SK-N-SH treated with all-trans-retinoic acid at 6 μM for 48 hours (cell line): ENCODE data around the gene LPIN1.

ENCODE experiments used
- ATAC-seq: fragments of 200-7000 bp; cut with Tn5 transposase; 3 replicates; pipeline ENCODE4 v1.9.1; 2020; ENCODE audit warnings: mild to moderate bottlenecking, moderate library complexity
- ARNTL ChIP-seq: fragments of 450-650 bp; formaldehyde crosslinking; IDR thresholded peaks from 2 replicates; pipeline ENCODE4 v1.5.0; 2020; ENCODE audit warnings: low read depth, mild to moderate bottlenecking, moderate library complexity, borderline replicate concordance
- BACH2 ChIP-seq: fragments of 250-450 bp; sonication (Bioruptor Pico); IDR thresholded peaks from 2 replicates; pipeline ENCODE4 v1.9.0; 2021; ENCODE audit warnings: mild to moderate bottlenecking, borderline replicate concordance
- CSDC2 ChIP-seq: fragments of 250-450 bp; sonication (Bioruptor Pico); IDR thresholded peaks from 2 replicates; pipeline ENCODE4 v1.5.0; 2020; ENCODE audit warnings: mild to moderate bottlenecking, moderate library complexity
- CSRNP3 ChIP-seq: fragments of 250-450 bp; sonication (Bioruptor Pico); IDR thresholded peaks from 2 replicates; pipeline ENCODE4 v1.5.1; 2021; ENCODE audit warnings: mild to moderate bottlenecking, moderate library complexity
- ESRRG ChIP-seq: fragments of 250-450 bp; sonication (Bioruptor Pico); IDR thresholded peaks from 2 replicates; pipeline ENCODE4 v1.6.1; 2021; ENCODE audit warnings: mild to moderate bottlenecking
- OSR1 ChIP-seq: fragments of 250-450 bp; sonication (Bioruptor Pico); IDR thresholded peaks from 2 replicates; pipeline ENCODE4 v1.8.0; 2022; ENCODE audit warnings: moderate library complexity, mild to moderate bottlenecking, inconsistent platforms
- PATZ1 ChIP-seq: fragments of 250-450 bp; sonication (Bioruptor Pico); IDR thresholded peaks from 2 replicates; pipeline ENCODE4 v1.8.0; 2020; ENCODE audit warnings: mild to moderate bottlenecking, moderate library complexity, borderline replicate concordance
- POU6F1 ChIP-seq: fragments of 250-450 bp; sonication (Bioruptor Pico); IDR thresholded peaks from 2 replicates; pipeline ENCODE4 v1.8.0; 2021; ENCODE audit warnings: low read depth, mild to moderate bottlenecking, moderate library complexity, borderline replicate concordance
- PPARA ChIP-seq: fragments of 250-450 bp; sonication (Bioruptor Pico); IDR thresholded peaks from 2 replicates; pipeline ENCODE4 v1.5.0; 2020; ENCODE audit warnings: mild to moderate bottlenecking, borderline replicate concordance
- RARB ChIP-seq: fragments of 250-450 bp; sonication (Bioruptor Pico); IDR thresholded peaks from 2 replicates; pipeline ENCODE4 v1.8.0; 2021; ENCODE audit warnings: mild to moderate bottlenecking, moderate library complexity
- SNAI2 ChIP-seq: fragments of 250-450 bp; sonication (Bioruptor Pico); IDR thresholded peaks from 2 replicates; pipeline ENCODE4 v1.5.0; 2020; ENCODE audit warnings: mild to moderate bottlenecking, moderate library complexity
- TCF4 ChIP-seq: fragments of 250-450 bp; sonication (Bioruptor Pico); IDR thresholded peaks from 2 replicates; pipeline ENCODE4 v1.8.0; 2021; ENCODE audit warnings: mild to moderate bottlenecking, moderate library complexity, borderline replicate concordance
- ZFP30 ChIP-seq: fragments of 450-650 bp; formaldehyde crosslinking; IDR thresholded peaks from 2 replicates; pipeline ENCODE4 v1.5.0; 2022; ENCODE audit warnings: mild to moderate bottlenecking, moderate library complexity
- ZNF565 ChIP-seq: fragments of 450-650 bp; formaldehyde crosslinking; conservative IDR thresholded peaks from 2 replicates; pipeline ENCODE4 v1.5.0; 2020; ENCODE audit warnings: low read depth, mild to moderate bottlenecking, moderate library complexity
- ZNF70 ChIP-seq: fragments of 450-650 bp; formaldehyde crosslinking; IDR thresholded peaks from 2 replicates; pipeline ENCODE4 v1.5.0; 2020; ENCODE audit warnings: mild to moderate bottlenecking, moderate library complexity
- ZNF8 ChIP-seq: fragments of 450-650 bp; formaldehyde crosslinking; IDR thresholded peaks from 2 replicates; pipeline ENCODE4 v1.5.0; 2020; ENCODE audit warnings: mild to moderate bottlenecking, moderate library complexity

Gene LPIN1

GRCh38 chr2:11709293-11709692 is 37.1 kb upstream of the LPIN1 start:
- ATAC-seq = no peak
- TF ChIP-seq ZNF8 (no peak), OSR1 (no peak), CSRNP3 (no peak), POU6F1 (CRISPR knock-in tag) (no peak), TCF4 (CRISPR knock-in tag) (no peak), RARB (CRISPR knock-in tag) (no peak), PATZ1 (no peak)

- TF ChIP-seq PATZ1 = no peak
- TF ChIP-seq CSDC2 = no peak
- TF ChIP-seq TCF4 (CRISPR knock-in tag) = no peak
- TF ChIP-seq ZFP30 (CRISPR knock-in tag) = no peak
- no peak for TF ChIP-seq PPARA (CRISPR knock-in tag)
- TF ChIP-seq SNAI2 (CRISPR knock-in tag) = no peak
- no peak for TF ChIP-seq BACH2 (CRISPR knock-in tag)
- no peak for TF ChIP-seq CSRNP3
- peak; percentile 97 for ATAC-seq
Observed at GRCh38 chr2:11710210-11710609, 36.2 kb upstream of the LPIN1 start.

- ATAC-seq = peak; percentile 8; the same call in 2 of the 3 replicates
Observed at GRCh38 chr2:11710632-11711353, 35.6 kb upstream of the LPIN1 start.

More at GRCh38 chr2:11710632-11711353, 35.6 kb upstream of the LPIN1 start:
- TF ChIP-seq CSDC2 = no peak
- no peak for TF ChIP-seq BACH2 (CRISPR knock-in tag)
- no peak for TF ChIP-seq CSRNP3
- no peak for TF ChIP-seq ARNTL (CRISPR knock-in tag)
- TF ChIP-seq ESRRG (CRISPR knock-in tag) = no peak
- no peak for TF ChIP-seq ZNF565
- no peak for TF ChIP-seq ZNF70
- TF ChIP-seq POU6F1 (CRISPR knock-in tag) = no peak
- no peak for TF ChIP-seq OSR1
